Colonic mucosa (tissue), 4 donors: ENCODE measurements around the gene RHBDD1. TPM values are rescaled to one million over a fixed set of nuclear protein-coding genes. Genes with fewer than 3 reads are reported as not detected.
"Not testable (repeated sequence)": the region's sequence is repeated elsewhere in the genome, so short reads cannot be mapped to it uniquely, and the experiment has no call there.

ENCODE experiments used
- DNase-seq: peaks from one replicate; pipeline ENCODE4 v3.0.0-alpha.2; 2020
- H3K27ac ChIP-seq: fragments of 200-600 bp; one replicate; pipeline ENCODE4 v1.8.0; 2021
- H3K27me3 ChIP-seq: fragments of 200-600 bp; one replicate; pipeline ENCODE4 v1.8.0; 2021
- H3K36me3 ChIP-seq: fragments of 200-600 bp; one replicate; pipeline ENCODE4 v1.8.0; 2021
- H3K4me1 ChIP-seq: fragments of 200-600 bp; one replicate; pipeline ENCODE4 v1.8.0; 2021; ENCODE audit warnings: mild to moderate bottlenecking
- H3K4me3 ChIP-seq: fragments of 200-600 bp; one replicate; pipeline ENCODE4 v1.8.0; 2021
- H3K9ac ChIP-seq, 2 donors: one replicate each; pipeline ENCODE4 v1.7.0; 2013; ENCODE audit warnings: control low read depth in 2 of 2, low read depth in 2 of 2, low read length in 2 of 2
- H3K9me3 ChIP-seq: fragments of 200-600 bp; one replicate; pipeline ENCODE4 v1.8.0; 2021
- intact Hi-C: fragments of 100-400 bp; cut with DNase I; formaldehyde crosslinking; loops from one replicate; pipeline ENCODE4 v1.14.1; 2022
- total RNA-seq, 2 donors: library from RNA; stranded (reverse); fragmentation: NEBNext Ultra II Directional in 1 of 2; extraction: Animal tissue kit (Norgen Biotek cat#: 25700) in 1 of 2; gene quantifications; one replicate each; pipeline ENCODE4 v1.2.1, GENCODE V29; 2021
- TF ChIP-seq, protein P1 (sequence below): fragments of 200-600 bp; IDR thresholded peaks from one replicate; pipeline ENCODE4 v1.8.0; 2022; ENCODE audit warnings: antibody characterized with exemption, mild to moderate bottlenecking
- donor health status: healthy.
- donor health status: DM: no; HTN: no; CAD: no.
- donor health status: DM: no; HTN: no; CAD: no.

RHBDD1 gene
- total RNA-seq, 2 donors from 2014 or later, result 29.9 to 31.7 TPM

DNA sequence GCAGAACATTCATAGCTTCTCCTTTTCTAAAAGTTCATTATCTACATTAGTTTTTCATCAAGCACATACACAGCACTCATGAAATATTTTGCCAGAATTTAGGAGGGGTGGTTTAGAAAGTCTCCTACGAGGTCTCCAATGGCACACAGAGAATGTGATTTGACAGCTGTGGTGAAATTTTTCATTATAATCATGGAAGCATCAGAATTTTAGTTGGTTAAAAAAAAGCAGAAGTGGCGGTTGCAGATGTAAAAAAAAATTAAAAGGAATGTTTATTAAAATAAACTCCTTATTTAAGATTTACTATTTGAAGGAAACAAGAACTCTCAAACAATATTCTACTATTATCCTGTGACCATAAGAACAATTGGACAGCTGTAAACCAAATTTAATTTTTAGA lies 10.8 kb upstream of the RHBDD1 start:
- Histone ChIP-seq H3K27me3 (no peaks in the 10 kb centered on the region), H3K9me3 (no peaks in the 10 kb centered on the region), H3K36me3 (no peaks in the 10 kb centered on the region), H3K9ac (no peak overlapping the region), H3K27ac (no peak overlapping the region), H3K4me1 (no peaks in the 10 kb centered on the region), H3K4me3 (no peak overlapping the region)
- TF ChIP-seq, protein P1, sequence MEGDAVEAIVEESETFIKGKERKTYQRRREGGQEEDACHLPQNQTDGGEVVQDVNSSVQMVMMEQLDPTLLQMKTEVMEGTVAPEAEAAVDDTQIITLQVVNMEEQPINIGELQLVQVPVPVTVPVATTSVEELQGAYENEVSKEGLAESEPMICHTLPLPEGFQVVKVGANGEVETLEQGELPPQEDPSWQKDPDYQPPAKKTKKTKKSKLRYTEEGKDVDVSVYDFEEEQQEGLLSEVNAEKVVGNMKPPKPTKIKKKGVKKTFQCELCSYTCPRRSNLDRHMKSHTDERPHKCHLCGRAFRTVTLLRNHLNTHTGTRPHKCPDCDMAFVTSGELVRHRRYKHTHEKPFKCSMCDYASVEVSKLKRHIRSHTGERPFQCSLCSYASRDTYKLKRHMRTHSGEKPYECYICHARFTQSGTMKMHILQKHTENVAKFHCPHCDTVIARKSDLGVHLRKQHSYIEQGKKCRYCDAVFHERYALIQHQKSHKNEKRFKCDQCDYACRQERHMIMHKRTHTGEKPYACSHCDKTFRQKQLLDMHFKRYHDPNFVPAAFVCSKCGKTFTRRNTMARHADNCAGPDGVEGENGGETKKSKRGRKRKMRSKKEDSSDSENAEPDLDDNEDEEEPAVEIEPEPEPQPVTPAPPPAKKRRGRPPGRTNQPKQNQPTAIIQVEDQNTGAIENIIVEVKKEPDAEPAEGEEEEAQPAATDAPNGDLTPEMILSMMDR, result no peak
- DNase-seq, result no peak
- intact Hi-C loops, result loop anchor here (5.0 kb wide), 1 partner anchor 157 kb away; no protein-coding TSS in a partner anchor

DNA sequence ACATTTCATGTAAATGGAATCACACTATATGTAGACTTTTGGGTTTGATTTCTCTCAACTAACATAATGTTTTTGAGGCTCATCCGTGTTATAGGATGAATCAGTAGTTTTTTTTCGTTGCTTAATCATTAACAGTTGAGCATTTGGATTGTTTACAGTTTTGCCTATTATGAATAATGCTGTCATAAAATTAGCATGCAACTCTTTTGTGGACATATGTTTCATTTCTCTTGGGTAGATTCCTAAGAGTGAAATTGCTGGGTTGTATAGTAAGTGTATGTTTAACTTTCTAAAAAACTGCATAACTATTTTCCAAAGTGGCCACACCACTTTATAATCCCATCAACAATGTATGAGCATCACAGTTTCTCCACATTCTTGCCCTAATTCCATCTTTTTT lies 7.7 kb upstream of the RHBDD1 start:
- H3K27me3 ChIP-seq, result no peaks in the 10 kb centered on the region
- H3K4me1 ChIP-seq, result no peaks in the 10 kb centered on the region
- H3K4me3 ChIP-seq, result no peak overlapping the region
- DNase-seq, result no peak
- intact Hi-C loops, result loop anchor here (5.0 kb wide), 1 partner anchor 154 kb away; no protein-coding TSS in a partner anchor
- H3K9ac ChIP-seq, result no peak overlapping the region
- H3K9me3 ChIP-seq, result no peaks in the 10 kb centered on the region
- H3K27ac ChIP-seq, result no peak overlapping the region
- no peaks in the 10 kb centered on the region for H3K36me3 ChIP-seq
- TF ChIP-seq, protein P1, result no peak

DNA sequence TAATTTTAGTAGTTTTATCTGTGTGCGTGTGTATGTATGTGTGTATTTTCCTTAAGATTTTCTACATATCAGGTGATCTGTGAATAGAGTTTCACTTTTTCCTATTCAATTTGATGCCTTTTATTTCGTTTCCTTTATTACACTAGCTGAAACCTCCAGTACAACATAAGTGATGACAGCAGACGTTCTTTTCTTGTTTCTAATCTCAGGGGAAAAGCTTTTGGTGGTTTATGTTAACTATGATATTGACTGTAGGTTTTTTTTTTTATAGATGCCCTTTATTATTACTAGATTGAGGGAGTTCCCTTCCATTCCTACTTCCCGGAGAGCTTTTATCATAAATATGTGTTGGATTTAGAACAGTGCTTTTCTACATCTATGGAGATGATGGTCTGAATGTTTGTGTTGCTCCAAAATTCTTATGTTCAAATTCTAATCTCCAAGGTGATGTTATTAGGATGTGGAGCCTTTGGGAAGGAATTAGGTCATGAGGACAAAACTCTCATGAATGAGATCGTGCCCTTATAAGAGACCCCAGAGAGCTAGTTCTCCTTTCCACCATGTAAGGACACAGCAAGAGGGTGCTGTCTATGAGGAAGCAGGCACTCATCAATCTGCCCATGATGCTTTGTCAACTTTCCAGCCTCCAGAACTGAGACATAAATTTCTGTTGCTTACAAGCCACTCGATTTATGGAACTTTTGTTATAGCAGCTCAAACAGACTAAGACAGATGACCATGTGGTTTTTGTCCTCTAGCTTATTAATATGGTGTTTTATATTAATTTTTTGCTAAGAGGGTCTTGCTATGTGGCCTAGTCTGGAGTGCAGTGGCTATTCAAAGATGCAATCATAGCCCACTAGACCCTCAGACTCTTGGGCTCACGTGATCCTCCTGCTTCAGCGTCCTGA lies 5.9 kb upstream of the RHBDD1 start:
- Histone ChIP-seq H3K4me3 (no peak overlapping the region), H3K27me3 (no peaks in the 10 kb centered on the region), H3K27ac (no peak overlapping the region), H3K4me1 (peaks cover 5% of the 10 kb centered on the region), H3K36me3 (no peaks in the 10 kb centered on the region), H3K9me3 (no peaks in the 10 kb centered on the region), H3K9ac (no peak overlapping the region)
- TF ChIP-seq, protein P1, result no peak
- intact Hi-C loops, result loop anchor here (5.0 kb wide), 1 partner anchor 152 kb away; no protein-coding TSS in a partner anchor
- DNase-seq, result no peak

DNA sequence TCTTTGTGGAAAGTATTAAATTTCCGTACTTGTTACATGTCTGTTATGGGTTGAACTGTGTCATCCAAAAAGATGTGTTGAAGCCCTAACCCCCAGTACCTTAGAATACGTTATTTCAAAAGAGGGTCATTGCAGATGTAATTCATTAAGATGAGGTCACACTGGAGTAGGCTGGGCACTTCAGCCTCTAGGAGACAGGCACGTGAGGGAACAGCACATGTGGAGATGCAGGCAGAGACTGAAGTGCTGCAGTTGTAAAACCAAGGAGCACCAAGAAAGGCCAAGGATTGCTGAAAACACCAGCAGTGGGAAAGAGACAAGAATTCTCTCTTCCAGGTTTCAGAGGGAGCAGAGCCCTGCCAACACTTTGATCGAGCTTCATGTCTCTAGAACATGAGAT lies 4.6 kb upstream of the RHBDD1 start:
- H3K9ac ChIP-seq, result no peak overlapping the region
- H3K36me3 ChIP-seq, result no peaks in the 10 kb centered on the region
- TF ChIP-seq, protein P1, result no peak
- H3K4me3 ChIP-seq, result no peak overlapping the region
- H3K4me1 ChIP-seq, result peaks cover 6% of the 10 kb centered on the region
- H3K27ac ChIP-seq, result no peak overlapping the region
- no peaks in the 10 kb centered on the region for H3K9me3 ChIP-seq
- intact Hi-C loops, result no loop called here
- no peaks in the 10 kb centered on the region for H3K27me3 ChIP-seq
- no peak for DNase-seq

DNA sequence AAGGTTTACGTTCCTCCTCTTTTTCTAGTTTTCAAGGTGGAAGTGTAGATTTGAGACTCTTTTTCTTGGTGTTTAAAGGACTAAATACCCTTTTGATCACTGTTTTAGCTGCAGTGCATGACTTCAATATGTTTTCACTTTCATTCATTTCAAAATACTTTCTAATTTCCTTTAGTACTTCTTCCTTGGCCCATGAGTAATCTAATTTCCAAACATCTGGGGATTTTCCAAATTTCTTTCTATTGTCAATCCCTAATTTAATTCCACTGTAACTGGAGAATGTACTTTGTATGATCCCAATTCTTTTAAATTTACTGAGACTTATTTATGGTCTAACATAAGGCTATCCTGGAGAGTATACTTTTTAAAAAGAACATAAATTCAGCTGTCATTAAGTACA lies 3.8 kb upstream of the RHBDD1 start:
- Histone ChIP-seq H3K9me3 (no peaks in the 10 kb centered on the region), H3K36me3 (no peaks in the 10 kb centered on the region), H3K27me3 (no peaks in the 10 kb centered on the region), H3K27ac (no peak overlapping the region), H3K9ac (no peak overlapping the region), H3K4me3 (no peak overlapping the region), H3K4me1 (peaks cover 9% of the 10 kb centered on the region)
- TF ChIP-seq, protein P1, result no peak
- DNase-seq, result no peak
- intact Hi-C loops, result no loop called here

DNA sequence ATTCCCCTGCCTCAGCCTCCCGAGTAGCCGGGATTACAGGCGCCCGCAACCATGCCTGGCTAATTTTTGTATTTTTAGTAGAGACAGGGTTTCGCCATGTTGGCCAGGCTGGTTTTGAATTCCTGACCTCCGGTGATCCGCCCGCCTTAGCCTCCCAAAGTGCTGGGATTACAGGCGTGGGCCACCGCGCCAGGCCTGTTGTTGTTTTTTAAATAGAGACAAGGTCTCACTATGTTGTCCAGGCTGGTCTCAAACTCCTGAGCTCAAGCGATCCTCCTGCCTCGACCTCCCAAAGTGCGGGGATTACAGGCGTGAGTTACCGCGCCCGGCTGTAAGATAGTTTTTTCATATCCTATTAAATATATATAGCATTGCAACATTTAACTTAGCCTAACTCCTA lies 974 bp upstream of the RHBDD1 start:
- intact Hi-C loops, H3K36me3 ChIP-seq, DNase-seq, H3K27me3 ChIP-seq, H3K27ac ChIP-seq, H3K9me3 ChIP-seq: not testable (repeated sequence)
- peak overlapping the region; percentile 74 for H3K4me3 ChIP-seq
- peak overlapping the region; percentile 72 to 78 for H3K9ac ChIP-seq
- H3K4me1 ChIP-seq, result peaks cover 12% of the 10 kb centered on the region
